PC-9 (cell line): Measurements from ENCODE around the gene DPYSL5. TPM values are rescaled to one million over a fixed set of nuclear protein-coding genes. Genes with fewer than 3 reads are reported as not detected.
A peak's percentile ranks its signal among the peaks of the same experiment; 100 is the strongest.

Source experiments
- Bru-seq: library from RNA; stranded (reverse); fragments of 400-500 nt; gene quantifications from one replicate; lab custom pipeline; 2021; lab: Mats Ljungman, UMichigan
- BruChase-seq, 2 experiments: library from RNA; stranded (reverse); fragments of 400-500 nt; gene quantifications; one replicate each; lab custom pipeline; 2021; lab: Mats Ljungman, UMichigan
- BruUV-seq: library from RNA; stranded (reverse); fragments of 400-500 nt; replicated peaks from 2 replicates; lab custom pipeline; 2021; lab: Mats Ljungman, UMichigan
- CTCF ChIA-PET: fragments of 300-600 bp; sonication (Branson Sonifier 250); formaldehyde crosslinking; loops from one replicate; lab custom pipeline; 2022; ENCODE audit warnings: antibody characterized with exemption; lab: Charles Lee
- POLR2A ChIA-PET: fragments of 300-600 bp; sonication (Branson Sonifier 250); formaldehyde crosslinking; loops from one replicate; lab custom pipeline; 2022; ENCODE audit warnings: antibody characterized with exemption; ENCODE audit not compliant: unreplicated experiment; lab: Charles Lee
- DNase-seq, 2 experiments: peaks; one replicate each; pipeline versions ENCODE4 v3.0.0 to v3.0.0-alpha.2; 2015 to 2022; ENCODE audit warnings: mixed read lengths in 1 of 2
- H2AFZ ChIP-seq: fragments of 200-600 bp; sonication (generic); 2 replicates; pipeline ENCODE4 v1.8.1; 2017; ENCODE audit warnings: antibody characterized with exemption
- H3F3A ChIP-seq: fragments of 200-600 bp; sonication (generic); 2 replicates; pipeline ENCODE4 v1.8.1; 2017; ENCODE audit warnings: antibody characterized with exemption, mild to moderate bottlenecking, low read depth; ENCODE audit not compliant: insufficient read depth
- H3K27ac ChIP-seq: fragments of 200-600 bp; sonication (generic); 2 replicates; pipeline ENCODE4 v1.6.1; 2016; ENCODE audit warnings: mixed run types
- H3K27me3 ChIP-seq: fragments of 200-600 bp; sonication (generic); 2 replicates; pipeline ENCODE4 v1.6.1; 2016; ENCODE audit warnings: low read depth, mixed run types; ENCODE audit not compliant: insufficient read depth
- H3K36me3 ChIP-seq: fragments of 200-600 bp; sonication (generic); 2 replicates; pipeline ENCODE4 v1.6.1; 2016; ENCODE audit warnings: low read depth, mixed run types
- H3K4me1 ChIP-seq: fragments of 200-600 bp; sonication (generic); replicated peaks from 2 replicates; pipeline ENCODE4 v1.6.1; 2016; ENCODE audit warnings: mixed run types; ENCODE audit not compliant: insufficient read depth
- H3K4me2 ChIP-seq: fragments of 200-600 bp; sonication (generic); 2 replicates; pipeline ENCODE4 v1.6.1; 2017; ENCODE audit warnings: mixed run types
- H3K4me3 ChIP-seq: fragments of 200-600 bp; sonication (generic); 2 replicates; pipeline ENCODE4 v1.6.1; 2016; ENCODE audit warnings: mixed run types
- H3K79me2 ChIP-seq: fragments of 200-600 bp; sonication (generic); 2 replicates; pipeline ENCODE4 v1.6.1; 2017; ENCODE audit warnings: low read depth, mixed run types
- H3K9me2 ChIP-seq: fragments of 200-600 bp; sonication (generic); 2 replicates; pipeline ENCODE4 v1.8.1; 2017; ENCODE audit warnings: mild to moderate bottlenecking; ENCODE audit not compliant: insufficient read depth
- H3K9me3 ChIP-seq: fragments of 200-600 bp; sonication (generic); 2 replicates; pipeline ENCODE4 v1.8.1; 2016; ENCODE audit warnings: low read depth; ENCODE audit not compliant: insufficient read depth
- H4K20me1 ChIP-seq: fragments of 200-600 bp; sonication (generic); 2 replicates; pipeline ENCODE4 v1.8.1; 2017; ENCODE audit not compliant: insufficient read depth
- EZH2 ChIP-seq: fragments of 200-600 bp; sonication (generic); IDR thresholded peaks from 2 replicates; pipeline ENCODE4 v1.8.0; 2017; ENCODE audit warnings: antibody characterized with exemption, low read depth
- intact Hi-C: fragments of 100-400 bp; cut with micrococcal nuclease; formaldehyde crosslinking; loops from one replicate; pipeline ENCODE4 v1.10.0; 2022; ENCODE audit not compliant: unreplicated experiment
- long read RNA-seq: library from polyadenylated mRNA; stranded (forward); transcript quantifications from one replicate; pipeline ENCODE4 v2.0.0, GENCODE V29; 2022
- total RNA-seq: library from RNA; stranded (reverse); gene quantifications from 2 replicates; pipeline ENCODE4 v1.2.3, GENCODE V29; 2021
- TF ChIP-seq, protein P1 (sequence below): fragments of 200-600 bp; sonication (generic); conservative IDR thresholded peaks from 2 replicates; pipeline ENCODE4 v1.6.1; 2017; ENCODE audit warnings: mixed run types, antibody characterized with exemption, mild to moderate bottlenecking, moderate library complexity

The DPYSL5 gene, protein sequence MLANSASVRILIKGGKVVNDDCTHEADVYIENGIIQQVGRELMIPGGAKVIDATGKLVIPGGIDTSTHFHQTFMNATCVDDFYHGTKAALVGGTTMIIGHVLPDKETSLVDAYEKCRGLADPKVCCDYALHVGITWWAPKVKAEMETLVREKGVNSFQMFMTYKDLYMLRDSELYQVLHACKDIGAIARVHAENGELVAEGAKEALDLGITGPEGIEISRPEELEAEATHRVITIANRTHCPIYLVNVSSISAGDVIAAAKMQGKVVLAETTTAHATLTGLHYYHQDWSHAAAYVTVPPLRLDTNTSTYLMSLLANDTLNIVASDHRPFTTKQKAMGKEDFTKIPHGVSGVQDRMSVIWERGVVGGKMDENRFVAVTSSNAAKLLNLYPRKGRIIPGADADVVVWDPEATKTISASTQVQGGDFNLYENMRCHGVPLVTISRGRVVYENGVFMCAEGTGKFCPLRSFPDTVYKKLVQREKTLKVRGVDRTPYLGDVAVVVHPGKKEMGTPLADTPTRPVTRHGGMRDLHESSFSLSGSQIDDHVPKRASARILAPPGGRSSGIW
- total RNA-seq (not detected in 2 replicates), Bru-seq, nascent RNA (not detected), BruChase-seq, experiment 1, labeled RNA remaining after a 2-hour chase (percentile 1 among the genes with signal in this experiment), BruChase-seq, experiment 2, labeled RNA remaining after a 6-hour chase (percentile 1 among the genes with signal in this experiment)
- long read RNA-seq: 0 reads

- CTCF ChIA-PET: interaction anchor here (0.7 kb wide), 1 partner anchor 492 kb away, joined by 5 read pairs; no protein-coding TSS in a partner anchor
- Histone ChIP-seq H3F3A (0 out of 2 replicates have a peak, but pooled peaks cover 3% of the 10 kb centered on the region), H3K79me2 (no peaks in the 10 kb centered on the region), H3K27me3 (peaks cover 28% of the 10 kb centered on the region), H3K36me3 (no peaks in the 10 kb centered on the region), H3K9me3 (no peaks in the 10 kb centered on the region), H4K20me1 (no peaks in the 10 kb centered on the region), H3K4me3 (no peak within 1 kb of the TSS), H3K4me1 (no peaks in the 10 kb centered on the region), H2AFZ (no peak within 1 kb of the TSS), H3K4me2 (no peak within 1 kb of the TSS), H3K27ac (no peak within 1 kb of the TSS), H3K9me2 (no peaks in the 10 kb centered on the region)
- TF ChIP-seq, protein P1, sequence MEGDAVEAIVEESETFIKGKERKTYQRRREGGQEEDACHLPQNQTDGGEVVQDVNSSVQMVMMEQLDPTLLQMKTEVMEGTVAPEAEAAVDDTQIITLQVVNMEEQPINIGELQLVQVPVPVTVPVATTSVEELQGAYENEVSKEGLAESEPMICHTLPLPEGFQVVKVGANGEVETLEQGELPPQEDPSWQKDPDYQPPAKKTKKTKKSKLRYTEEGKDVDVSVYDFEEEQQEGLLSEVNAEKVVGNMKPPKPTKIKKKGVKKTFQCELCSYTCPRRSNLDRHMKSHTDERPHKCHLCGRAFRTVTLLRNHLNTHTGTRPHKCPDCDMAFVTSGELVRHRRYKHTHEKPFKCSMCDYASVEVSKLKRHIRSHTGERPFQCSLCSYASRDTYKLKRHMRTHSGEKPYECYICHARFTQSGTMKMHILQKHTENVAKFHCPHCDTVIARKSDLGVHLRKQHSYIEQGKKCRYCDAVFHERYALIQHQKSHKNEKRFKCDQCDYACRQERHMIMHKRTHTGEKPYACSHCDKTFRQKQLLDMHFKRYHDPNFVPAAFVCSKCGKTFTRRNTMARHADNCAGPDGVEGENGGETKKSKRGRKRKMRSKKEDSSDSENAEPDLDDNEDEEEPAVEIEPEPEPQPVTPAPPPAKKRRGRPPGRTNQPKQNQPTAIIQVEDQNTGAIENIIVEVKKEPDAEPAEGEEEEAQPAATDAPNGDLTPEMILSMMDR: no peak
- no peak for TF ChIP-seq EZH2
- no TSS peak for BruUV-seq
- intact Hi-C loops: loop anchor here (2.0 to 10.0 kb wide), 3 partner anchors 95 to 243 kb away; no protein-coding TSS in a partner anchor
- POLR2A ChIA-PET: no interaction called here
- no peak for DNase-seq
Observed at GRCh38 chr2:26847655-26848335, at the start of gene DPYSL5. TSS of gene DPYSL5 (plus strand) at chr2:26848132. CDS start at chr2:26898500, 50,368 bp downstream.

GRCh38 chr2:26801328-26801727, 46.6 kb upstream of the DPYSL5 start:
- ChIA-PET POLR2A (no interaction called here), CTCF (no interaction called here)
- Histone ChIP-seq H3K27me3 (no peaks in the 10 kb centered on the region), H4K20me1 (no peaks in the 10 kb centered on the region), H3K4me1 (peaks cover 11% of the 10 kb centered on the region; the same call in 1 of the 2 replicates), H3K36me3 (peaks cover 16% of the 10 kb centered on the region; the same call in 1 of the 2 replicates), H3K79me2 (no peaks in the 10 kb centered on the region), H3K27ac (no peak overlapping the region), H3F3A (peaks cover 48% of the 10 kb centered on the region), H3K4me2 (no peak overlapping the region), H3K4me3 (no peak overlapping the region), H3K9me2 (no peaks in the 10 kb centered on the region), H2AFZ (no peak overlapping the region), H3K9me3 (no peaks in the 10 kb centered on the region; the same call in 1 of the 2 replicates)
- intact Hi-C loops: no loop called here
- no peak for DNase-seq
- no TSS peak for BruUV-seq
- no peak for TF ChIP-seq EZH2

DNA sequence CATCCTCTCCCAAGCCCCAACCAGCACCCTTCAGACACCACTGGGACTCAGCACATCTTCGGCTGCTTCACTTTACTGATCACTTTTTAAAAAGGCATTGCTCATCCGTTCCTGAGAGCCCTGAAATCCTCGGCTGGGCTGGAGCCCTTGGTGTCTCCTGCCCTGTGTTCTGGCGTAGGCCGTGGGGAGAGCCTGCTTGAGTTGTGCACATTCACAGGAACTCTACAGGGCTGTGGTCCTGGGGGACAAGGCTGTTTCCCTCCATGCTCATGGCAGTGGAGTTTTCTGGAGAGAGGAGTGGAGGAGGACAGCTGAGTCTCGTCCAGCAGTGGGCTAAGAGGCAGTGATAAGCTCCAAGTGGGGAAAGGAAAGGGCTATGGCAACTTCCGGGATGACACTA, 46.1 kb upstream of the DPYSL5 start:
- Histone ChIP-seq H3K36me3 (peaks cover 11% of the 10 kb centered on the region; the same call in 1 of the 2 replicates), H3K27ac (no peak overlapping the region), H3K9me2 (no peaks in the 10 kb centered on the region), H3K4me2 (no peak overlapping the region), H3K4me1 (peaks cover 11% of the 10 kb centered on the region; the same call in 1 of the 2 replicates), H4K20me1 (no peaks in the 10 kb centered on the region), H2AFZ (no peak overlapping the region), H3F3A (peaks cover 50% of the 10 kb centered on the region), H3K79me2 (no peaks in the 10 kb centered on the region), H3K4me3 (no peak overlapping the region), H3K27me3 (no peaks in the 10 kb centered on the region), H3K9me3 (no peaks in the 10 kb centered on the region; the same call in 1 of the 2 replicates)
- DNase-seq: no peak
- ChIA-PET CTCF (no interaction called here), POLR2A (no interaction called here)
- intact Hi-C loops: no loop called here
- BruUV-seq: no TSS peak
- TF ChIP-seq EZH2: no peak
- TF ChIP-seq, protein P1: no peak
